IMR-90 (cell line): ENCODE results near the gene GABARAPL2. TPM values are rescaled to one million over a fixed set of nuclear protein-coding genes. Genes with fewer than 3 reads are reported as not detected.

Experiments
- ATAC-seq: fragments of 200-7000 bp; cut with Tn5 transposase; 2 replicates; pipeline ENCODE4 v1.9.1; 2020; ENCODE audit warnings: low read depth, mild to moderate bottlenecking, moderate library complexity
- BruUV-seq: library from RNA; stranded (reverse); fragments of 400-500 nt; replicated peaks from 2 replicates; lab custom pipeline; 2021; lab: Mats Ljungman, UMichigan
- CTCF ChIA-PET: fragments of 300-600 bp; formaldehyde crosslinking; extraction: SDS; loops from one replicate; lab custom pipeline; 2021; ENCODE audit warnings: antibody characterized with exemption; lab: Yijun Ruan, JAX
- POLR2A ChIA-PET: fragments of 300-600 bp; sonication (Branson Sonifier 250); formaldehyde crosslinking; loops from one replicate; lab custom pipeline; 2022; ENCODE audit warnings: antibody characterized with exemption; ENCODE audit not compliant: unreplicated experiment; lab: Charles Lee
- DNase-seq: peaks from one replicate; pipeline ENCODE4 v3.0.0; 2013
- H2AFZ ChIP-seq: replicated peaks from 2 replicates; pipeline ENCODE3; 2013; ENCODE audit warnings: low read length, mild to moderate bottlenecking; ENCODE audit not compliant: poor library complexity
- H2AK5ac ChIP-seq: 2 replicates; pipeline ENCODE4 v1.6.1; 2013; ENCODE audit warnings: low read depth, low read length, inconsistent platforms
- H2AK9ac ChIP-seq: replicated peaks from 2 replicates; pipeline ENCODE3; 2013; ENCODE audit warnings: mild to moderate bottlenecking, low read depth, low read length, moderate library complexity; ENCODE audit not compliant: poor library complexity
- H2BK120ac ChIP-seq: 2 replicates; pipeline ENCODE4 v1.6.1; 2013; ENCODE audit warnings: low read depth, low read length, inconsistent platforms
- H2BK15ac ChIP-seq: 3 replicates; pipeline ENCODE4 v1.6.1; 2013; ENCODE audit warnings: low read depth, low read length, inconsistent platforms
- H2BK20ac ChIP-seq: 2 replicates; pipeline ENCODE4 v1.6.1; 2013; ENCODE audit warnings: low read depth, mild to moderate bottlenecking, inconsistent platforms, low read length, moderate library complexity
- H2BK5ac ChIP-seq: 2 replicates; pipeline ENCODE4 v1.6.1; 2013; ENCODE audit warnings: mild to moderate bottlenecking, low read depth, low read length, inconsistent platforms; ENCODE audit not compliant: poor library complexity, severe bottlenecking
- H3K14ac ChIP-seq: replicated peaks from 2 replicates; pipeline ENCODE4 v1.6.1; 2013; ENCODE audit warnings: low read depth, low read length, inconsistent platforms
- H3K18ac ChIP-seq: 2 replicates; pipeline ENCODE4 v1.6.1; 2013; ENCODE audit warnings: low read depth, low read length, control low read depth
- H3K23ac ChIP-seq: 2 replicates; pipeline ENCODE4 v1.6.1; 2013; ENCODE audit warnings: low read depth, low read length, inconsistent platforms
- H3K27ac ChIP-seq: 2 replicates; pipeline ENCODE4 v1.5.1; 2013; ENCODE audit warnings: mild to moderate bottlenecking, control low read depth, low read length; ENCODE audit not compliant: insufficient read depth
- H3K27me3 ChIP-seq: 2 replicates; pipeline ENCODE4 v1.6.1; 2013; ENCODE audit warnings: low read length; ENCODE audit not compliant: control insufficient read depth, insufficient read depth
- H3K36me3 ChIP-seq: 2 replicates; pipeline ENCODE4 v1.6.1; 2013; ENCODE audit warnings: low read length, mixed read lengths; ENCODE audit not compliant: control insufficient read depth, insufficient read depth
- H3K4ac ChIP-seq: 2 replicates; pipeline ENCODE4 v1.6.1; 2013; ENCODE audit warnings: low read depth, low read length, inconsistent platforms
- H3K4me1 ChIP-seq: 2 replicates; pipeline ENCODE4 v1.6.1; 2013; ENCODE audit warnings: low read length, mixed read lengths; ENCODE audit not compliant: control insufficient read depth, insufficient read depth
- H3K4me2 ChIP-seq: 2 replicates; pipeline ENCODE4 v1.6.1; 2013; ENCODE audit warnings: low read depth, mild to moderate bottlenecking, control low read depth, low read length, moderate library complexity
- H3K4me3 ChIP-seq: 2 replicates; pipeline ENCODE4 v1.5.1; 2013; ENCODE audit warnings: low read depth, mild to moderate bottlenecking, control low read depth, low read length, moderate library complexity; ENCODE audit not compliant: insufficient read depth
- H3K56ac ChIP-seq: 2 replicates; pipeline ENCODE4 v1.6.1; 2013; ENCODE audit warnings: low read length, inconsistent platforms; ENCODE audit not compliant: insufficient read depth; ENCODE audit errors: extremely low read depth
- H3K79me1 ChIP-seq, 2 experiments: 2 replicates each; pipeline ENCODE4 v1.6.1; 2013; ENCODE audit warnings: low read length in 2 of 2, inconsistent platforms in 1 of 2, low read depth in 1 of 2
- H3K9ac ChIP-seq: 2 replicates; pipeline ENCODE4 v1.6.1; 2013; ENCODE audit warnings: low read depth, low read length, control low read depth
- H3K9me1 ChIP-seq: 2 replicates; pipeline ENCODE4 v1.6.1; 2013; ENCODE audit warnings: low read length, inconsistent platforms; ENCODE audit not compliant: insufficient read depth
- H3K9me3 ChIP-seq: 2 replicates; pipeline ENCODE4 v1.6.1; 2013; ENCODE audit warnings: low read length; ENCODE audit not compliant: control insufficient read depth, insufficient read depth
- H4K20me1 ChIP-seq: 2 replicates; pipeline ENCODE4 v1.6.1; 2013; ENCODE audit warnings: low read length, inconsistent platforms; ENCODE audit not compliant: insufficient read depth
- H4K5ac ChIP-seq: 2 replicates; pipeline ENCODE4 v1.6.1; 2013; ENCODE audit warnings: mild to moderate bottlenecking, low read depth, low read length, control low read depth
- H4K8ac ChIP-seq, 2 experiments: 2 replicates each; pipeline ENCODE4 v1.6.1; 2013; ENCODE audit warnings: low read depth in 2 of 2, low read length in 2 of 2, control low read depth in 1 of 2, inconsistent platforms in 1 of 2
- H4K91ac ChIP-seq: 2 replicates; pipeline ENCODE4 v1.6.1; 2013; ENCODE audit warnings: low read depth, low read length, inconsistent platforms; ENCODE audit not compliant: insufficient read depth
- MXI1 ChIP-seq: IDR thresholded peaks from 2 replicates; pipeline ENCODE4 v1.6.1; 2012; ENCODE audit warnings: low read depth, mild to moderate bottlenecking, low read length, moderate library complexity, borderline replicate concordance
- RFX5 ChIP-seq: IDR thresholded peaks from 2 replicates; pipeline ENCODE4 v1.8.0; 2012; ENCODE audit warnings: low read depth, mild to moderate bottlenecking, low read length, moderate library complexity
- WGBS, 2 experiments: methylation state at CpG; one replicate each; pipeline versions ENCODE4 v1.1.5 to v1.1.7; 2013; ENCODE audit warnings: missing lambda C conversion rate in 2 of 2; ENCODE audit not compliant: insufficient read length in 1 of 2; ENCODE audit errors: extremely low coverage in 2 of 2; 5-methylcytosine and 5-hydroxymethylcytosine counted together
- dilution Hi-C: fragments of 300-500 bp; cut with HindIII; formaldehyde crosslinking; loops from one replicate; pipeline ENCODE4 v1.14.3; 2018; ENCODE audit warnings: low sequenced_read_pairs; ENCODE audit not compliant: unreplicated experiment
- in situ Hi-C: fragments of 300-500 bp; cut with MboI; formaldehyde crosslinking; loops from 3 replicates; pipeline ENCODE4 v1.14.3; 2019; ENCODE audit warnings: low sequenced_read_pairs, inconsistent platforms, mixed read lengths
- intact Hi-C: fragments of 100-400 bp; cut with micrococcal nuclease; formaldehyde crosslinking; loops from 2 replicates; pipeline ENCODE4 v1.10.0; 2022
- polyA plus RNA-seq, 3 experiments: library from polyadenylated mRNA; depleted of rRNA; stranded (reverse); fragments of >200 nt; gene quantifications; 2 replicates each; pipeline ENCODE4 v1.2.3, GENCODE V29; 2012; ENCODE audit warnings: low replicate concordance in 1 of 3
- total RNA-seq: library from RNA; depleted of rRNA; stranded (reverse); fragments of >200 nt; gene quantifications from 2 replicates; pipeline ENCODE4 v1.2.3, GENCODE V29; 2012

Gene GABARAPL2
- total and polyA plus RNA-seq, 2 of the 4 experiments (the other 2 are of a cell fraction) = 33.3 to 65.9 TPM

- Histone ChIP-seq H3K4me3 (no peak overlapping the region), H2BK5ac (no peak overlapping the region), H3K4ac (no peak overlapping the region), H3K23ac (no peak overlapping the region), H4K20me1 (peaks cover 20% of the 10 kb centered on the region), H2AFZ (no peak overlapping the region), H2BK120ac (no peak overlapping the region), H3K56ac (no peak overlapping the region), H3K27ac (no peak overlapping the region), H4K91ac (no peak overlapping the region), H3K18ac (no peak overlapping the region), H4K5ac (no peak overlapping the region), H4K8ac (no peak overlapping the region), H3K36me3 (peaks cover 58% of the 10 kb centered on the region), H2AK5ac (no peak overlapping the region), H3K9me3 (no peaks in the 10 kb centered on the region), H2BK20ac (no peak overlapping the region), H3K9ac (no peak overlapping the region), H3K14ac (no peak overlapping the region), H2BK15ac (no peak overlapping the region), H3K27me3 (no peaks in the 10 kb centered on the region), H3K4me2 (no peak overlapping the region), H3K79me1 (peaks cover 36 to 78% of the 10 kb centered on the region in 2 experiments), H3K9me1 (peaks cover 21% of the 10 kb centered on the region), H3K4me1 (peaks cover 6% of the 10 kb centered on the region; the same call in 1 of the 2 replicates), H2AK9ac (no peak overlapping the region)
- dilution Hi-C loops (no loop called here), in situ Hi-C loops (no loop called here), intact Hi-C loops (no loop called here)
- ATAC-seq (no peak), DNase-seq (no peak)
- TF ChIP-seq MXI1 (no peak), RFX5 (no peak)
- CTCF ChIA-PET = no interaction called here
- 100% methylated on average over 1 of the region's 5 CpGs; no CpG with 5 or more reads in 1 of the 2 experiments for WGBS, 2 experiments
- no TSS peak for BruUV-seq
- POLR2A ChIA-PET = no interaction called here
These were observed 4.4 kb downstream of the GABARAPL2 start for GRCh38 chr16:75570396-75571065.
